GM12874 (cell line): ENCODE results near the gene SERTAD2.

Experiments
- TF ChIP-seq, protein P1 (sequence below): IDR thresholded peaks from 2 replicates; pipeline ENCODE4 v1.5.1; 2011; ENCODE audit warnings: low read depth, mild to moderate bottlenecking, control low read depth, low read length, moderate library complexity; ENCODE audit not compliant: insufficient read depth

The SERTAD2 gene

DNA sequence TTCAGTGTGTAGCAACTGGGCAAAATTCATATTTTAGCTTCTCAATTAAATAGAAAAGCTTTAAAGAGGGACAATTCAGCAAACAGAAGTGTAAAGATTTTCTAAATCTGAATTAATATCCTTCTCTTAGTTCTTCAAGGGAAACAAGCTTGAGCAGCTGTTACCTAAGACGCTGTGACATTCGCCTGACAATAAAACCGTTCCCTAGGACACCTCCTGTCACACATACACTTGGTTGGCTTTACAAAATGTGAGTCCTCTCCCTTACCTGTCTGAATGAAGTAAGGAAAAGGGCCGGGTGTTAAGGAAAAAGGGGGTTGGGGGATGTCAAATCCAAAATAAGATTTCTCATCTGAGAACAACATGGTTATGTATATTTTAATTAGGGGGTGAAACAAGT is 2.1 kb downstream of the SERTAD2 start:
- TF ChIP-seq, protein P1, sequence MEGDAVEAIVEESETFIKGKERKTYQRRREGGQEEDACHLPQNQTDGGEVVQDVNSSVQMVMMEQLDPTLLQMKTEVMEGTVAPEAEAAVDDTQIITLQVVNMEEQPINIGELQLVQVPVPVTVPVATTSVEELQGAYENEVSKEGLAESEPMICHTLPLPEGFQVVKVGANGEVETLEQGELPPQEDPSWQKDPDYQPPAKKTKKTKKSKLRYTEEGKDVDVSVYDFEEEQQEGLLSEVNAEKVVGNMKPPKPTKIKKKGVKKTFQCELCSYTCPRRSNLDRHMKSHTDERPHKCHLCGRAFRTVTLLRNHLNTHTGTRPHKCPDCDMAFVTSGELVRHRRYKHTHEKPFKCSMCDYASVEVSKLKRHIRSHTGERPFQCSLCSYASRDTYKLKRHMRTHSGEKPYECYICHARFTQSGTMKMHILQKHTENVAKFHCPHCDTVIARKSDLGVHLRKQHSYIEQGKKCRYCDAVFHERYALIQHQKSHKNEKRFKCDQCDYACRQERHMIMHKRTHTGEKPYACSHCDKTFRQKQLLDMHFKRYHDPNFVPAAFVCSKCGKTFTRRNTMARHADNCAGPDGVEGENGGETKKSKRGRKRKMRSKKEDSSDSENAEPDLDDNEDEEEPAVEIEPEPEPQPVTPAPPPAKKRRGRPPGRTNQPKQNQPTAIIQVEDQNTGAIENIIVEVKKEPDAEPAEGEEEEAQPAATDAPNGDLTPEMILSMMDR = no peak

DNA sequence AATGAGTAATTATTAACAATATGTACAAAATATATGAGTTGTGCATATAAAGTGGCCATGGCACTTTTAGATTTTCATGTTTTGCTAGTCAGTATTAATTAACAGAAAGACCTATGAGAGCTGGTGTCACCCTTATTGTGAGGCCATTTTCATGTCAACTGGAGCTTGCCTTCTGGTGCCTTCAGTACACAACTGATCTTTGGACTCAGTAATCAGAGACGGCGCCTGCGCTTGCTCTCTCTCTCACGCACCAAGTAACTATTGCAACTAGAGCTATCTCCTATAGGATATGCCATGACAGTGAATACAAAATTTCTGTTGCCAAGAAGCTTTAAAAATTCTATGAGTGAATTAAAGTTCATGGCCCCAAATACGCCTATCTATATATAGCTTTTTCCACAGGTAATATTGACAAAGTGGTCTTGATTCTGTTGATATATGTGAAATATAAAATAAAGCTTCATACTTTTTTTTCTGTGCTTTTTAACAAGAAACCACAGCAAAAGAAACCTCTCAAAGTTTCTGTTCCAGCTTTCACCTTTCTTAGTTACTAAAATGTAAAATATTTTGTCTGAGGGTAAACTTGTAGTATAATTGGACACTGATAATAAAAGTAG is 2.9 kb downstream of the SERTAD2 start:
- TF ChIP-seq, protein P1 = no peak

DNA sequence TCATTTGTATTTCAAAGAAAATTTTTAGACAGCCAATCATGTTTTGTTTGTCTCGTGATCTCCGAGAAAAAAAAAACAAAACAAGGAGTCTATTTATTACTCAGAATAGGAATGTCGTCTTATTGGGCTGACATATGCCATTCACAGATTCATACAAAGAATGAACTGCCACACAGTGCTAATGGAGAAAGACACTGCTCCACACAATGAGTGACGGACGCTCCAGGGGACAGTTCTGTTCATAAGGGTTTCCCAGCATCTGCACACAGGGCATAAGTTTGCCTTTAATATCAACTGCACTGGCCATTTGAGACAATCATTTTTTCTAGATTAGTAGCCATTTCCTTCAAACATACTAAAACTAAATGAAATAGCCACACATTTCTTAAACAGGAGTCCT is 3.4 kb downstream of the SERTAD2 start:
- TF ChIP-seq, protein P1 = no peak

DNA sequence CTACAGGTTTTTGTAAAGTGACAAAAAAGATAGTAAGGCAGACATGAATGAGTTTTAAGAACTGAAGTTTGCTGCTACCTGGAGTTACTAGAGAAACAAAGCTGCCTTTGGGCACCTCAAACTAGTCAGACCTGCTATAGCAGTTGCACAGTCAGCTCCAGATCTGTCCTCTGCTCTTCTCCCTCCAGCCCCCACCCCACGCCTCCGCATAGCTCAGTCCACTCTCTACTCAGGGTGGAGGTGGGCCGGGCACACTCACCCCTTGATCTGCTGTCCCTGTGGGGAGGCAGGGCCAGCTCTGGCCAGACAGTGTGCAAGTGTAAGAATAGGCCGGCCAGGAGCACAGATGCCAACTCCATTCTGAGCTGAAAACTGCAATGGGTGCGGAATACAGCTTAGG is 4.1 kb downstream of the SERTAD2 start:
- TF ChIP-seq, protein P1 = no peak

DNA sequence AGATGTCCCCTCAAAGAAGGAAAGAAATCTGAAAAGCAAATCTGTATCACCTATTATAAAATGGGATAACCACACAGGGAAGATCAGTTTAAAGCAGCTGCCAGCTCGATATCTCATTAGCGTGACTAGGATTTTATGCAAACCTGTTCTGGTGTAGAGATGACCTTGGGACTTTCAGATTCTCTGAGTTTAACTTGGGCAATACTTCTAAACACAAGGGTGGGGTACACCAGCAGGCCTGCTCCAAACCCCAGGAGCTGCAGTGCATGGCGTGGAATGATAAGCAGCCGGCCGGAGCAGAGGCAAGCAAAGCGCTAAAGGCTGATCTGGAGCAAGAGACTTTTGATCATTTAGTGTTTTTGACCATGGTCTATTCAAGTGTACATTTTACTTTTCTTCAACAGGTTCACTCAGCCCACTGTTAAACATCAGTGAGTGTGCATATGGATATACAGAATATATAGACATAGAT is 4.7 kb downstream of the SERTAD2 start:
- TF ChIP-seq, protein P1 = no peak

DNA sequence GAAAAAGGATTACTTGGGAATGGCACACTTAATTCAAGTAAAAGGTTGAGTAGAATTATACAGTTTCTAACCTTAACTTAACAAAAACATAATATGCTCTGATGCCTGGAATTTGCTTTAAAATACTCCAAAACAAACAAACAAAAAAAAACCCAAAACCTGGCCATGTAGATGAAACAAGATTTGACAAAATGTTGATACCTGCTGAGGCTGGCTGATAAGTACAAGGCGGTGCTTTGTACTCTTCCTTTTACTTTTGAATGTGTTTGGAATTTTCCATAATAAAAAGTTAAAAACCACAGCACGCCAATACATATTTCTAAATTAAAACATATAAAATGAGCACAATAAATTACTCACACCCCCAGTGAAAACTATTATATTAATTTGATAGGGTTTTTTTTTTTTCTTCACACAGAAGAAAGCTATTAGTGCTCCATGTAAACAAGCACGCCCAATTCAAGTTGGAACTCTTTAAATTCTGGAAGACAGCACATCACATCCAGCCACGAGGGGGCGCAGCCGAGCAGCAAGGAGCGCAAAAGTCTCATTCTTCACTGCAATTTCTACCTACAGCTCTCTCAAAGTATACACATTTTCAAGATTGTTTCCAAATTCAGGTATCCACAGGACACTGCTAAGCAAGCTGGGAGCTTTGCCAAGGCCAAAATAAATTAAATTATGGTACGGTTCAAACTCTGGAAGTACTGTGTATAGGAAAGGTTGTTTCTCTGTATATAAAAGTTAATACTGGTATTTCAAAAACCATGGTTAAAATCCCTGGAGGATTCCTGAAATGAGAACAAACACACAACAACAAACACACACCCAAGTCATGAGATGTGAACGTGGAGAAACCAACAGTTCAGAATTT is 7.5 kb downstream of the SERTAD2 start:
- TF ChIP-seq, protein P1 = peak; percentile 85
